MCF 10A (cell line): Measurements from ENCODE around the gene CCDC112. TPM values are rescaled to one million over a fixed set of nuclear protein-coding genes. Genes with fewer than 3 reads are reported as not detected.
"Not testable (repeated sequence)": the region's sequence is repeated elsewhere in the genome, so short reads cannot be mapped to it uniquely, and the experiment has no call there.

ENCODE experiments used
- BruUV-seq: library from RNA; stranded (reverse); fragments of 400-500 nt; replicated peaks from 2 replicates; lab custom pipeline; 2021; lab: Mats Ljungman, UMichigan
- CTCF ChIA-PET: fragments of 300-600 bp; sonication (Branson Sonifier 250); formaldehyde crosslinking; extraction: SDS; loops from one replicate; lab custom pipeline; 2021; ENCODE audit warnings: antibody characterized with exemption, inconsistent platforms; lab: Yijun Ruan, JAX
- POLR2A ChIA-PET: fragments of 300-600, 350-650 bp; sonication (Branson Sonifier 250); formaldehyde crosslinking; extraction: SDS; loops from one replicate; lab custom pipeline; 2020; ENCODE audit warnings: antibody characterized with exemption, inconsistent platforms; lab: Yijun Ruan, JAX
- DNase-seq: peaks from one replicate; pipeline ENCODE4 v3.0.0-alpha.2; 2018; ENCODE audit not compliant: unreplicated experiment
- H3K27ac Mint-ChIP-seq: one replicate; pipeline ENCODE4 v1.8.0; 2022; ENCODE audit warnings: mild to moderate bottlenecking, low read depth, mixed read lengths; ENCODE audit not compliant: unreplicated experiment
- H3K27me3 Mint-ChIP-seq: one replicate; pipeline ENCODE4 v1.8.0; 2022; ENCODE audit warnings: mixed read lengths; ENCODE audit not compliant: insufficient read depth, unreplicated experiment
- H3K36me3 Mint-ChIP-seq: one replicate; pipeline ENCODE4 v1.8.0; 2022; ENCODE audit warnings: mild to moderate bottlenecking, moderate library complexity, mixed read lengths; ENCODE audit not compliant: insufficient read depth, unreplicated experiment
- H3K4me1 Mint-ChIP-seq: one replicate; pipeline ENCODE4 v1.8.0; 2022; ENCODE audit warnings: mixed read lengths; ENCODE audit not compliant: insufficient read depth, unreplicated experiment
- H3K4me3 Mint-ChIP-seq: one replicate; pipeline ENCODE4 v1.8.0; 2022; ENCODE audit warnings: mild to moderate bottlenecking, moderate library complexity, mixed read lengths; ENCODE audit not compliant: unreplicated experiment
- H3K9me3 Mint-ChIP-seq: one replicate; pipeline ENCODE4 v1.8.0; 2022; ENCODE audit warnings: mixed read lengths; ENCODE audit not compliant: unreplicated experiment
- CTCF ChIP-seq: fragments of 200-600 bp; IDR thresholded peaks from one replicate; pipeline ENCODE4 v1.8.0; 2022; ENCODE audit warnings: antibody characterized with exemption, mild to moderate bottlenecking; ENCODE audit not compliant: unreplicated experiment
- intact Hi-C: fragments of 100-400 bp; cut with micrococcal nuclease; formaldehyde crosslinking; loops from 2 replicates; pipeline ENCODE4 v1.14.1; 2022
- total RNA-seq: library from RNA; stranded (reverse); gene quantifications from 2 replicates; pipeline ENCODE4 v1.2.3, GENCODE V29; 2022

The CCDC112 gene
- total RNA-seq, 1 experiment from 2014 or later, result 10.7 TPM

- ChIA-PET POLR2A (interaction anchor here (0.8 kb wide), 1 partner anchor 85 kb away, joined by 3 read pairs; no protein-coding TSS in a partner anchor), CTCF (interaction anchor here (1.1 kb wide), 1 partner anchor 244 kb away, joined by 3 read pairs; no protein-coding TSS in a partner anchor)
- TF ChIP-seq CTCF, result no peak
- DNase-seq, result no peak
- Mint-ChIP-seq H3K27me3 (no peaks in the 10 kb centered on the region), H3K9me3 (no peaks in the 10 kb centered on the region), H3K27ac (no peak overlapping the region), H3K4me3 (no peak overlapping the region), H3K36me3 (no peaks in the 10 kb centered on the region), H3K4me1 (no peaks in the 10 kb centered on the region)
- no TSS peak for BruUV-seq
- intact Hi-C loops, result no loop called here
Observed at GRCh38 chr5:115330830-115331229, 34.4 kb upstream of the CCDC112 start.

- H3K27ac Mint-ChIP-seq, result no peak overlapping the region
- H3K36me3 Mint-ChIP-seq, result no peaks in the 10 kb centered on the region
- BruUV-seq, result no TSS peak
- ChIA-PET CTCF (interaction anchor here (0.7 kb wide), 2 partner anchors 20 to 36 kb away, joined by 3 to 5 read pairs; no protein-coding TSS in a partner anchor), POLR2A (no interaction called here)
- intact Hi-C loops, result no loop called here
- no peaks in the 10 kb centered on the region for H3K4me1 Mint-ChIP-seq
- H3K27me3 Mint-ChIP-seq, result no peaks in the 10 kb centered on the region
- TF ChIP-seq CTCF, result no peak
- DNase-seq, result no peak
- no peaks in the 10 kb centered on the region for H3K9me3 Mint-ChIP-seq
- H3K4me3 Mint-ChIP-seq, result no peak overlapping the region
Observed at GRCh38 chr5:115329475-115329874, 33.0 kb upstream of the CCDC112 start.

GRCh38 chr5:115328617-115329274 lies 32.3 kb upstream of the CCDC112 start:
- DNase-seq, intact Hi-C loops, BruUV-seq, H3K36me3 Mint-ChIP-seq, H3K27ac Mint-ChIP-seq, H3K27me3 Mint-ChIP-seq, H3K4me3 Mint-ChIP-seq, H3K4me1 Mint-ChIP-seq, POLR2A ChIA-PET, H3K9me3 Mint-ChIP-seq: not testable (repeated sequence)
- CTCF ChIA-PET, result interaction anchor here (0.6 to 0.7 kb wide), 3 partner anchors 21 to 1546 kb away, joined by 3 to 5 read pairs (median 4); no protein-coding TSS in a partner anchor

- no peak for TF ChIP-seq CTCF
- no peak overlapping the region for H3K27ac Mint-ChIP-seq
- no peaks in the 10 kb centered on the region for H3K9me3 Mint-ChIP-seq
- BruUV-seq, result no TSS peak
- no peaks in the 10 kb centered on the region for H3K36me3 Mint-ChIP-seq
- DNase-seq, result no peak
- H3K27me3 Mint-ChIP-seq, result no peaks in the 10 kb centered on the region
- ChIA-PET CTCF (interaction anchor here (1.1 kb wide), 1 partner anchor 14 kb away, joined by 4 read pairs; no protein-coding TSS in a partner anchor), POLR2A (no interaction called here)
- H3K4me3 Mint-ChIP-seq, result no peak overlapping the region
- intact Hi-C loops, result no loop called here
- H3K4me1 Mint-ChIP-seq, result peaks cover 9% of the 10 kb centered on the region
Observed at GRCh38 chr5:115325296-115325959, 29.0 kb upstream of the CCDC112 start.
